Activated T-cell treated with anti-CD3 and anti-CD28 coated beads, Interleukin-2, amount 50 U/mL, for 4 hours (primary cell): ENCODE results near the gene APOBEC3H. TPM values are rescaled to one million over a fixed set of nuclear protein-coding genes. Genes with fewer than 3 reads are reported as not detected.

Source experiments
- ATAC-seq, 2 donors: fragments of 200-7000 bp; cut with Tn5 transposase; one replicate each; pipeline ENCODE4 v1.10.0; 2021
- DNase-seq: peaks from one replicate; pipeline ENCODE4 v3.0.0-alpha.2; 2020
- H3K27me3 Mint-ChIP-seq: one replicate; pipeline ENCODE4 v1.8.0; 2021; ENCODE audit warnings: low read depth, mixed read lengths
- H3K36me3 Mint-ChIP-seq: one replicate; pipeline ENCODE4 v1.8.0; 2022; ENCODE audit warnings: mixed read lengths; ENCODE audit not compliant: insufficient read depth
- H3K4me1 Mint-ChIP-seq: one replicate; pipeline ENCODE4 v1.8.0; 2021; ENCODE audit warnings: low read depth, mixed read lengths
- H3K4me3 Mint-ChIP-seq: one replicate; pipeline ENCODE4 v1.8.0; 2021; ENCODE audit warnings: mild to moderate bottlenecking, moderate library complexity, mixed read lengths
- H3K9me3 Mint-ChIP-seq: one replicate; pipeline ENCODE4 v1.8.0; 2021; ENCODE audit warnings: mixed read lengths
- total RNA-seq, 3 donors: library from RNA; stranded (reverse); gene quantifications; one replicate each; pipeline ENCODE4 v1.2.1, GENCODE V29; 2021

Gene APOBEC3H
- total RNA-seq, 3 donors from 2014 or later = 0.79 to 0.82 TPM; not detected in 1

DNA sequence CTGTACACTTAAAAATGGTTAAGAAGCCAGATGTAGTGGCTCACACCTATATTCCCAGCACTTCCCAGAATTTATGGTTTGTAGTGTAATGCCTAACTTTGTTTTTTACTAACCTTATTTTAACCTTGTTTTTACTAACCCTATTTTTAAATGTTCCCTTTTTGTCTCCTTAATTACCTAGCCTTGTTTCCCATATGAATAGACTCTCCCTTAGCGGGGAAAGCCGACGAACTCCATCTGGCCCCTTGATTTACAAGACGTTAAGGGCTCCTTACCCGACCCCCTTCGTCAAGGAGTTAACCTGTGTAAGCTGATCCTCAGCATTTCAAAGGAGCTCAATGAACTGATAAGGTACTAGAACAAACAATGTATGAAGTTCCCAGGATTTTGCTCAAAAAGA lies 17.1 kb downstream of the APOBEC3H start:
- Mint-ChIP-seq H3K4me3 (no peak overlapping the region), H3K9me3 (no peaks in the 10 kb centered on the region), H3K36me3 (no peaks in the 10 kb centered on the region), H3K4me1 (peaks cover 59% of the 10 kb centered on the region), H3K27me3 (no peaks in the 10 kb centered on the region)
- ATAC-seq = no peak
- DNase-seq = no peak

DNA sequence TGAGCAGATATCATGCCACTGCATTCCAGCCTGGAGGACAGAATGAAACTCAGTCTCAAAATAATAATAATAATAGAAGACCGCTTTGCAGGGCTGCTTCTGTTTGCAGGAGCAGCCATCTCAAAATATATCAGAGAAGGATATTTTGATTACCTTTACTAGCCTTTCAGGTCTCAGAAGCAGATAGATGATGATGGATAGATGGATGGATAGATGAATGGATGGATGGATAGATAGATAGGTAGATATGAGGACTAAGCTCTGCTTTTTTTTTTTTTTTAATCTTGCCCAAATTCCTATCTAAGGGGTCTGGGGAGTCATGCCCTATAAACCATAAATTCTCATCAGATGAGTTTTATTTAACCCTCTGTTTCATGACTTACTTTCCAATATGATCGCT lies 18.5 kb downstream of the APOBEC3H start:
- Mint-ChIP-seq H3K4me1 (peaks cover 59% of the 10 kb centered on the region), H3K9me3 (no peaks in the 10 kb centered on the region), H3K36me3 (no peaks in the 10 kb centered on the region), H3K4me3 (no peak overlapping the region), H3K27me3 (no peaks in the 10 kb centered on the region)
- ATAC-seq (no peak), DNase-seq (no peak)

- Mint-ChIP-seq H3K36me3 (no peaks in the 10 kb centered on the region), H3K27me3 (no peaks in the 10 kb centered on the region), H3K9me3 (no peaks in the 10 kb centered on the region), H3K4me1 (peaks cover 58% of the 10 kb centered on the region), H3K4me3 (no peak overlapping the region)
- DNase-seq = no peak
- ATAC-seq = peak; percentile 32 to 44
Observed at GRCh38 chr22:39115977-39116621, 19.1 kb downstream of the APOBEC3H start.

DNA sequence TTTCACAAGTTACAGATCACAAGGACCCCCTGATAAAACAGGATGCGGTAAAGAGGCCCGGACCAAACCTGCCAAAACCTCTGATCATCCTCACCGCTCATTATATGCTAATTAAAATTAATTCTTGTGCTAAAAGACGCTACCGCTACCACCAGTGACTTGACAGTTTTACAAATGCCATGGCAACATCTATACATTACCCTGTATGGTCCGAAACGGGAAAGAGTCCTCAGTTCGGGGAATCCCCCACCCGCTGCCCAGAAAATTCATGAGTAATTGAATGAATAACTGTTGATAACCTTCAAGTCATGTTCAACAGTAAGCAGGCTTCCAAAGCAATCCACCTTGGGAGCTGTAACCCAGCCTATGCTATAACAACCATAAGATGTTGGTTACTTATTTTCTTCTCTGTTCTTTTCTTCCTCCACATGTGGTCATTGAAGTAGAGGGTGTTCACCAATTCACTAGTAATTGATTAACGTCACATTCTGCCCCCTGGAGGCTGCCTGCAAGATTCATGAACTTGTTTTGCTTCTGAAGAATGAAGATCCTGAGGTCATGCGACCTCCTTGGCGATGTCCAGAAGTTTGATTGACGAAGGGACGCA lies 20.6 kb downstream of the APOBEC3H start:
- ATAC-seq = peak; percentile 59 to 61
- peak overlapping the region; percentile 73 for H3K4me3 Mint-ChIP-seq
- H3K27me3 Mint-ChIP-seq = no peaks in the 10 kb centered on the region
- DNase-seq = peak; percentile 64
- no peaks in the 10 kb centered on the region for H3K9me3 Mint-ChIP-seq
- peaks cover 65% of the 10 kb centered on the region for H3K4me1 Mint-ChIP-seq
- H3K36me3 Mint-ChIP-seq = no peaks in the 10 kb centered on the region

DNA sequence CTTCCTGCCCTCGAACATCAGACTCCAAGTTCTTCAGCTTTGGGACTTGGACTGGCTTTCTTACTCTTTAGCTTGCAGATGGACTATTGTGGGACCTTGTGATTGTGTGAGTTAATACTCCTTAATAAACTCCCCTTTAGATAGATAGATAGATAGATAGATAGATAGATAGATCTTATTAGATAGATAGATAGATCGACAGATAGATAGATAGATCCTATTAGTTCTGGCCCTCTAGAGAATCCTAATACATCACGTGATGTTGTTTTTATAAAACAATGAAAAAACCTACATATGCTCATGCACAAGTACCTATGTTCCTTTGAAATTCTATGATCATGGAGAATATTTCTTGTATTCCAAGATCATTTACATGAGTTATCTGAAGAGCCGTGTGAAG lies 23.9 kb downstream of the APOBEC3H start:
- Mint-ChIP-seq H3K36me3 (no peaks in the 10 kb centered on the region), H3K4me1 (peaks cover 38% of the 10 kb centered on the region), H3K4me3 (no peak overlapping the region), H3K27me3 (no peaks in the 10 kb centered on the region), H3K9me3 (no peaks in the 10 kb centered on the region)
- ATAC-seq (no peak), DNase-seq (no peak)

DNA sequence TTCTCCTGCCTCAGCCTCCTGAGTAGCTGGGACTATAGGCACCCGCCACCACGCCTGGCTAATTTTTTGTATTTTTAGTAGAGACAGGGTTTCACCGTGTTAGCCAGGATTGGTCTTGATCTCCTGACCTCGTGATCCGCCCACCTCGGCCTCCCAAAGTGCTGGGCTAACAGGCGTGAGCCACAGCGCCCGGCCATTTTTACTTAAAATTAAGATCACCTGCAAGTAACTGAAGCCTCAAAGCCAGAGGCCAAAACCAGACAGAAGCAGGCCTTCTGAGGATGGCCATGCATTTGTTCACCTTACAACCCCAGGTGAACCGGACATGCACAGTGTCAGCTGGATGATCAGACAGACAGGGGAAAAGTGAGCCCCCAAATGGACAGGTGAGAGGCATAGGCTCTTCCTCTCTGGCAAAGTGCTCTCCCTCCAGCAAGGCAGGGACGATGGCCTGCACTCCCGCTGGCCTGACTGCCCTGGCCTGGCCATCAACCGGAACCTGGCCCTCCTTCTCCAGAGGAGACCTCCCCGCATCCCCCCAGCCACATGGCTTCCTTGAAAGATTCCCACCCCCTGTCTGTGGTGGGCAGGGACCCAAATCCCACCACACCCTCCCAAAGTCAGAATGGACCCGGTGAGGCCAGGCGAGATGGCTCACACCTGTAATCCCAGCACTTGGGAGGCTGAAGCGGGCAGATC lies 25.9 kb downstream of the APOBEC3H start:
- Mint-ChIP-seq H3K4me1 (peaks cover 21% of the 10 kb centered on the region), H3K27me3 (no peaks in the 10 kb centered on the region), H3K36me3 (no peaks in the 10 kb centered on the region), H3K9me3 (no peaks in the 10 kb centered on the region), H3K4me3 (no peak overlapping the region)
- ATAC-seq (no peak), DNase-seq (no peak)

DNA sequence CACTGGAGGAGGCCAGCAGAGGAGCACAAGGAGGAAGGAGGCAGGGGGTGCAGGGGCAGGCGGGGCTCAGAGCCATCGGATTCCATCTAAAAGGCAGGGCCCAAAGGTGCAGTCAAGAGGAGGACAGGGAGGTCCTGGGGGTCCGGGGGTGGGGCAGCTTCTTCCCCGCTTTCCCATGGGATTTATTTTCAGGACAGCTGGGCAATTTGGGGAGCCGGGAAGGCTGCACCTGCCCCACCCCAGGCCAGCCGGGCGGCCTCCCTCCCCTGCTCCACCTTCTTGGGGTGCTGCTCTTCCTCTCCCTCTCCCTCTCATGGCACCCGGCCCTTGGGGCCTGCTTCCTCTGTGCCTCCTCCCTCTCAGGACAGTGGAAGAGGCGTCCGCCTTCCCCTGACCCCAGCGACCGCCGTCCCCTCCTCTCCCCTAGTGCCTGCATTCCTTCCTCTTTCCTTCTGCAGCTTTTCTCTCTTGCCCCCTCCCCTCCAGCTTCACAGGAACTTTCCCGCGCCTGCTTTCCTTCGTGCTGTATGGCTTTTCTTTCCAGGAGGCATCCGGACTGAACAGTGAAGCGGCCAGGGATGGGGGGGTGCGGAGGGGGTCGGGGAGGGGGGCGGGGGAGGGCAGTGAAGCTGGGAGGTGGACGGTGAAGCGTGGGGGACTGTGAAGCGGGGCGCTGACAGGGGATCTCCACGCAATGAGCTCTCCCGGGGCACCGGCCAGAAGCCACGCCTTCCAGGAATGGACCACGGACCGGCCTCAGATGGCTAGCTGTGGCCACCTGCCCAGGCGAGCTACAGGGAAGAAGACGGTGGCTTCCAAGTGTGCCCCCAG lies 26.9 kb downstream of the APOBEC3H start:
- Mint-ChIP-seq H3K4me1 (peaks cover 13% of the 10 kb centered on the region), H3K36me3 (no peaks in the 10 kb centered on the region), H3K27me3 (no peaks in the 10 kb centered on the region), H3K4me3 (no peak overlapping the region), H3K9me3 (no peaks in the 10 kb centered on the region)
- ATAC-seq = no peak
- no peak for DNase-seq

GRCh38 chr22:39125622-39126021 lies 28.6 kb downstream of the APOBEC3H start:
- Mint-ChIP-seq H3K9me3 (no peaks in the 10 kb centered on the region), H3K36me3 (peaks cover 3% of the 10 kb centered on the region), H3K27me3 (no peaks in the 10 kb centered on the region), H3K4me1 (peaks cover 11% of the 10 kb centered on the region), H3K4me3 (no peak overlapping the region)
- no peak for DNase-seq
- no peak for ATAC-seq

GRCh38 chr22:39128508-39128907 lies 31.5 kb downstream of the APOBEC3H start:
- peak in 1 of 2 donors; percentile 35 for ATAC-seq
- no peaks in the 10 kb centered on the region for H3K27me3 Mint-ChIP-seq
- no peaks in the 10 kb centered on the region for H3K9me3 Mint-ChIP-seq
- H3K4me1 Mint-ChIP-seq = no peaks in the 10 kb centered on the region
- H3K4me3 Mint-ChIP-seq = no peak overlapping the region
- no peak for DNase-seq
- H3K36me3 Mint-ChIP-seq = peaks cover 3% of the 10 kb centered on the region

- Mint-ChIP-seq H3K4me3 (no peak overlapping the region), H3K9me3 (no peaks in the 10 kb centered on the region), H3K36me3 (peaks cover 3% of the 10 kb centered on the region), H3K27me3 (no peaks in the 10 kb centered on the region), H3K4me1 (no peaks in the 10 kb centered on the region)
- DNase-seq (no peak), ATAC-seq (no peak)
Observed at GRCh38 chr22:39129081-39129480, 32.0 kb downstream of the APOBEC3H start.

DNA sequence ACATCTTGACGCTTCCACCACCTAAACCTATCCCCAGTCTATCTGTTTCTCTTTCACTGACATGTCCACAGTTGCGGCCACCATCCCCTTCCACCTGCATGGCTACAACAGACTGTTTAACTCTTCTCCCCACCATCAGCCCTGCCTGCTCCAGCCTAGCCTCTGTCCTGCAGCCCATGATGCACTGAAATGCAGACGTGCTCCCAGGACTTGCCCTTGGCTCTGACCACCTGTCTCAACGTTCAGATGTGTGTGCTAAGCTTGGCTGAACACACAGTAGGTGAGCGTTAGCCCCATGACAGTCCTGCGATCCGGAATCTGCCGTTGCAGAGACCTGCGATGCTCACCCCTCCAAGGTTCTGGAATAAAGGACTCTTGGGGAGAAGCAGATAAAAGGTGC lies 32.7 kb downstream of the APOBEC3H start:
- Mint-ChIP-seq H3K4me3 (no peak overlapping the region), H3K9me3 (no peaks in the 10 kb centered on the region), H3K4me1 (no peaks in the 10 kb centered on the region), H3K36me3 (peaks cover 3% of the 10 kb centered on the region), H3K27me3 (no peaks in the 10 kb centered on the region)
- ATAC-seq (no peak), DNase-seq (no peak)

DNA sequence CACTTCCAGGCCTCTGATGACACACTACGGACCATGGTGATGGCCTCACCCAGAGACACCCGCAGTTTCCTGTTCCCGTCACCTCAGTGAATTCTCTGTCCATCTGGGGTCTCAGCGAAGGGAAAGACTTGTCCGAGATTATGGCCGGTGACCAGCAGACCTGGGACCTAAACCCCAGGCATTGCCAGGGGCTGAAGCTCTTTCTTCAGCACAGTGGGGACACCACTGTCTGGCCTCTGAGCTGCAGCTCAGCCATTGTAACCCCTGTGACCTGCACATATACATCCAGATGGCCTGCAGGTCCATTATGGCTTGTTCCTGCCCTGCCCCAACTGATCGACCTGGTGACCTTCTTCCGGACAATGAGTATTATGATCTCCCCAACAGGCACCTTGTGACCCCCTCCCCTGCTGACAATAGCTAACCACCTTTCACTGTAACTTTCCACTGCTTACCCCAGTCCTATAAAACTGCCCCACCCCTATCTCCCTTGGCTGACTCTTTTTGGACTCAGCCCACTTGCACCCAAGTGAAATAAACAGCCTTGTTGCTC lies 33.2 kb downstream of the APOBEC3H start:
- Mint-ChIP-seq H3K27me3 (no peaks in the 10 kb centered on the region), H3K9me3 (no peaks in the 10 kb centered on the region), H3K4me3 (no peak overlapping the region), H3K4me1 (no peaks in the 10 kb centered on the region), H3K36me3 (peaks cover 3% of the 10 kb centered on the region)
- ATAC-seq = no peak
- DNase-seq = no peak

GRCh38 chr22:39130892-39131855 lies 34.1 kb downstream of the APOBEC3H start:
- no peaks in the 10 kb centered on the region for H3K27me3 Mint-ChIP-seq
- H3K9me3 Mint-ChIP-seq = no peaks in the 10 kb centered on the region
- no peak for DNase-seq
- H3K36me3 Mint-ChIP-seq = peaks cover 3% of the 10 kb centered on the region
- no peak for ATAC-seq
- no peaks in the 10 kb centered on the region for H3K4me1 Mint-ChIP-seq
- H3K4me3 Mint-ChIP-seq = no peak overlapping the region
